ENCODE measurements around the gene ZBTB17.
"Not testable (repeated sequence)": the region's sequence is repeated elsewhere in the genome, so short reads cannot be mapped to it uniquely, and the experiment has no call there.

ZBTB17 gene

DNA sequence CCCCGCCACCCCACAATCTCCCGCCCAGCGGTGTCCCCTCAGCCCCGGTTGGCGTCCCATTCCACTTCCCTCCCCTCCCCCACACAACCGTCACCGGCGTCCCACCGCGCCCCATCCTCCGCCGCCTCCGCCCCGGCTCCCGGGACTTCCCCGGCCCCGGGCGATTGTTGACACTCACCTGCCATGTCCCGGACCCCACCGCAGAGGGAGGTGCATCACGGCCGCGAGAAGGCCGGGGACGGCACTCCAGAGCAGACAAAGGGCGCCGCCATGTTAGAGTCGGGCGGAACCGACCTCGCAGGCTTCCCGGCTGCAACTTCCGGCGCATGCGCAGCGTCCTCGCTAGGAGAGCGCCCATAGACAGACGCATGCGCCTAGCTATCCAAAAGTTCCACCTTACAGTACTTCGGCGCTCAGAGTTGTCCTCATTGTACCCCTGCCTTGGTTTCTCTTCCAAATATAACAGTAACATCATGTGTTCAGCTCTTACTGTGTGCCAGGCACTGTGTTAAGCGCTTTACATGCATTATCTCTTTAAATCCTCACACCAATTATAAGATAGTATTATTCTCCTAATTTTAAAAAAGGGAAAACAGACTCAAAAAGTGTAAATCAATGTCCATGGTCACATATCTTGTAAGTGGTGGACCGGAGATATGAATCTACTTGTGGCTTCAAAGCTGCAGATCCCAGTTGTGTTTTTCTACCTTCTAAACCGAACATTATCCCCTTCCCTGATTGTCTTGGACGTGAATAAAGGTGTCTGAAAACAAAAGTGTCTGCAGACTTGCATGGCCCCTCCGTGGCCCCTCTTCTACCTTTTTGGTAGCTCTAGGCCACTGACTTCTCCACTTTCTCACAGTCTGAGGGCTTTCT is at the start of gene ZBTB17:
ZBTB17 (minus strand) TSS at position 297 of the 876 bp plus-strand sequence. CDS start 27,606 bp downstream, outside the sequence.
- peak; percentile 91 for DNase-seq

DNA sequence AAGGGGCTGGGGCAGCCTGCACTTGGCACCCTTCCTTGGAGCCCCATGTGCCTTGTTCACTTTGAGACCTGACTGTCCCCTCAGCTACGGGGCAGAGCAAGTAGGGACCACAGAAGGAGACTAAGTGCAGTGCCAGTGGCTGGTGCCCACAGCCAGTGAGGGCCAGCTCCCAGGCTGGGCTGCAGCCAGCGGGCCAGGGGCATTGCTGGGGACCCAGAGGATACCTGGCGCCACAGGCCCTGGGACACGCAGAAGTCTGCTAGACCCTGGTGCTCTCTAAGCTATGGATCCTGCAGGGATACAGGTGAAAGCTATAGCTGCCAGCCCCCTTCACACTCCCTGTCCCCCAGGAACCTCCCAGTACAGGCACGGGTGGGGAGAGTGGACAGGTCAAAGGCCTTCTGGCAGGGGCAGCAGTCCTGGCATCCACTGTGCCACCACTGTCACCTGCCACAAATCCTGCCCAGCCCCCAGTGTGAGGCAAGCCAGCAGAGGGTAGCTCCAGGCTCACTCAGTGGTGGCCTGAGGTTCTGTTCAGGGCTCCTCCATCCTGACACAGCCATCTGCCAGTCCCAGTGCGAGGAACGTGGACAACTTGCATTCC is 47.3 kb upstream of the ZBTB17 start:
- no peak for DNase-seq

DNA sequence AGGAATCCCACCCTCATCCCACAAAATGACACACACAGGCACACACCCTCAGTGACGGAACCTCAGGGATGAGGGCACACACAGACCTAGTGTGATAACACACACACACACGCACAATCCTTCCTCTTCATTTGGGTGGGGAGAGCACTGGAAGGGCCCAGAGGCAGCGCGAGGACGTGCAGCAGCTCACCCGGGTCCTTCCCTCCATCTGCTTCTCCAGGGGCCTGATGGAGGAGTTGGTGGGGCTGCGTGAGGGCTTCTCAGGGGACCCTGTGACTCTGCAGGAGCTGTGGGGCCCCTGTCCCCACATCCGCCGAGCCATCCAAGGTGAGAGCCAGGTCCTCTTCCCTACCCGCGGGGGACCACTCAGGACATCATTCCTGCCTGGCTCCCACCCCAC is 46.5 kb upstream of the ZBTB17 start:
- no peak for DNase-seq

DNA sequence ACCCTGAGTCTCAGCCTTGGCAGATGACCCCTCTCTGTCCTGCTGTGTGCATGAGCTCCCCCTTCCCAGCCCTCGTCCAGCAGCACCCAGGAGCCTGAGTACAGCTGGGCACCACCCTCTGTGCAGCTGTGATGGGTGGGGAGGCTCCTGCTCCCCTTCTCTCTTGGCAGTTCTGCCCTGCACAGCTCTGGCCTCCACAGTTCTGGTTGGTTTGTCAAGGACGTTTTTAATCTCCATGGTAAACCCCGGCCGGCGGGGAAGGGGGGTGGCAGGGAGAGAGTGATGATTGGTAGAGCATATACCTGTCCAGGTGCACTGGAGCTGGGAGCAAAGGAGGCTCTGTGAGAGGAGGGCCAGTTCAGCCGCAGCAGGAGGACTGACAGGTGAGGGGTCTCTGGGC is 45.8 kb upstream of the ZBTB17 start, which contains the start of gene CLCNKA:
CLCNKA (plus strand) TSS at position 356 of the 400 bp plus-strand sequence. CDS start 584 bp downstream, outside the sequence.
- no peak for DNase-seq

DNA sequence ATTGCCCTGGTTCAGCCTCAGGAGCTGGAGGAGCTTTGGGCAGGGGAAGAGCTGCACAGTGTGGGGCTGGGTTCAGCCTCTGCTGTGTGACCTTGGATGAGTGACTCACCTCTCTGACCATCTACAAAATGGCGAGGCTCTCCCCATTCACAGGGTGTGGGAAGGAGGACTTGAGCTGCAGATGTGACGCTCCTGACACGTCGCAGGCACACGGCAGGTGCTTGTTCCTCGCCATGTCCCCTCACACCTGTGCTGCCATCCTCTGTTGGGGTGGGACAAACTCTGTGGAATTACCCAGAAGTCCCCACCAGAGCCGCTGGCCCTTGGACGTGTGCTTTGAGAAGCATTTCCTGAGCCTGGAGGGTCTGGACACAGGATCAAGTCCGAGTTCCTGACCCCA is 45.0 kb upstream of the ZBTB17 start:
- not testable (repeated sequence) for DNase-seq

DNA sequence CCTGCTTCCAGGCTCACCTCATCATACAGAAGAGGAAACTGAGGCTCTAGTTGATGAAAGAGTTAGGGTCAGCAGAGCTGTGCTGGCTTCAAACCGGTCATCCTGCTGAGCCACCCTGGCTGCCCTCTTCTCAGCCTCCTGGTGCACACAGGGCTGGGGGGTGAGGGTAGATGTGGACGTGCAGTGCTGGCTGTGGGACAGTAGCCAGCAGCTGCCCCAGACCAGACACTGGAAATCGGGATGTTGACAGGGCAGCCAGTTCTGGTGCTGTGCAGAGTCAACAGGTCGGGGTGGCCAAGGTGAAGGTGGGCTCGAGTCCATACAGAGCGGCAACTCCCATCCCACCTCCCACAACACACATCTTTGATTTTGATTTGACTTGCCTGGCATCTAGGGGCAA is 44.4 kb upstream of the ZBTB17 start:
- DNase-seq: no peak

DNA sequence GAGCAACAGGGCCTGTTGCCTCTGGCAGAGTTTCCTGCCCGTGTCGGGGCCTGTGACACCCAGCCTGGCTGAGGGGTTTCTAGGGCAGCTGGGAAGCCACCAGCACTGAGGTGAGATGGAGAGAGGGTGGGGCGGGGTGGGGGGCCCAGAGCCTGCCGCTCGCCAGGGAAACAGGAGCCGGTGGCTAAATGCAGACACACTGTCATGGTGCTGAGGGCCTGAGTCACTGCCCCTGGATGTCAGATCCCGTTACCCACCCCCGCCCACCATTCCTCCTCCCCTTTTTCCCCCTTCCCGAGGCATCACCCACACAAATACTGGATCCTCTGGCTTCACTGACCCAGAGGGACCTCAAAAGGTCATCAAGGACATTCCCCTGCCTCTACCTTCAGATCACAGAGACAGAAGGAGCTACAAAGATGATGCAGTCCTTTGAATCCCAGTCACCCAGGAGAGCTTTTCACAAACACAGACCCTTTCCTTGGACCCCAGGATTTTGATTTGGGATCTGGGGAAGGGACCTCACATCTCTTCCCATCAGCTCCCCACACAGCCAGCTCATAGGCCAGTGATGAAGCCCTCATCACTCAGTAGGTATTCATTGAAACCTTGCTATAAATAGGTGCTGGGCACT is 43.9 kb upstream of the ZBTB17 start:
- DNase-seq: peak; percentile 67

DNA sequence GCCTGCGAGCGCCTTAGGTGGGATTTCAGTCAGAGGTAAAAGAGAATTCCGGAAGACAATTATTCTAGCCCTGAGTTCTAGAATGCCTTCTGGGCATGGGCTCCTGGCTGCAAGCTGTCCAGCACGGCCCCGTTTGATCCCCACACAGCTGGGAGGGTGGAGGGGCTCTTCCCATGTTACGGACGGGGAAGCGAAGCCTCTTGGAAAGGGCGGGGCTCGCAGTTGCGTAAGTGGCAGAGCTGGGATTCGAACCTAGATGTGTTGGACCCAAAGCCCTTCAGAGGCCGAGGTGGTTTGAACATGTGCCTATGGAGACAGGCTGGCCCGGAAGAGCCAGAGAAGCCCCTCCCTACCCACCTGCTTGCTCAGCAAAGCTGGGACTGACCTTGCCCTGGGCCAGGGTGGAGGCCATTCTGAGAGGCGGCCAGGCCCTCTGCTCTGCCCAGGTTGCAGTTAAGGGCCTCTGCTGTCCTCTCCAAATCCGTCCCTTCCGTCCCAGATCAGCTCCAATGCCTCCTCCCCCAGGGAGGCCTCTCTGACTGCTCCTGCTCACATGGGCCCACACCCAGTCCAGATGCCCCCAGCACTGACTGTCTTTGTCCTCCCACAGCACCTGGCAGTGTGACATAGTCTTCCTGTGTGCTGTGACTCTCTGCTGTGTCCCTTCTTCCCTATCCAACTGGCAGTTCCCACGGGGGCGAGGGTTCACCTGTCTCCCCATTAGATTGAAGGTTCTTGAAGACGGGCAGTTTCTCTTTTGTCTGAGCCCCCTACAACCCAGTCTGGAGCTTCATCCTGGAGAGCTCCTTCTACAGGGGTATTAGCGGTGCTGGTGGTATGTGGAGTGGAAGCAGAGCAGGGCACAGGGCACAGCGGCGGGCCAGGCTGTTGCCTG is 43.1 kb upstream of the ZBTB17 start:
- no peak for DNase-seq

DNA sequence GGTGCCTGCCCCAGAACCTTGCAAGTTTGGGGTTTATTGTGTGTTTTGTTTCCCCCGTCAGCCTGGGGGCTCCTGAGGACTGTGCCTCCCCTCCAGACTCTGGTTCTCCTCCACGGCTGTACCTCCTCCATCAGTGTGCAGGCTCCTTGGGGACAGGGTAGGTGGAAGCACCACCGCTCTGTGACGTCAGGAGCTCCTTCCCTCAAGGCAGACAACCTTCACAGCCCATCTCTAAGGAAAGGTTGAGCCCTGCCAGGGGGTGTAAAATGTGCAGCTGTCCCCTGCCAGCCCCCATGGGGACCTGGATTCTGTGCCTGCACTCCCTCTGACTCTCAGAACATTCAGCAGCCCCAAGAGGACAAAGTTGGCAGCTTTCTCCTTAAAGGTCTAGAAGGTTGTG is 42.4 kb upstream of the ZBTB17 start:
- DNase-seq: no peak

DNA sequence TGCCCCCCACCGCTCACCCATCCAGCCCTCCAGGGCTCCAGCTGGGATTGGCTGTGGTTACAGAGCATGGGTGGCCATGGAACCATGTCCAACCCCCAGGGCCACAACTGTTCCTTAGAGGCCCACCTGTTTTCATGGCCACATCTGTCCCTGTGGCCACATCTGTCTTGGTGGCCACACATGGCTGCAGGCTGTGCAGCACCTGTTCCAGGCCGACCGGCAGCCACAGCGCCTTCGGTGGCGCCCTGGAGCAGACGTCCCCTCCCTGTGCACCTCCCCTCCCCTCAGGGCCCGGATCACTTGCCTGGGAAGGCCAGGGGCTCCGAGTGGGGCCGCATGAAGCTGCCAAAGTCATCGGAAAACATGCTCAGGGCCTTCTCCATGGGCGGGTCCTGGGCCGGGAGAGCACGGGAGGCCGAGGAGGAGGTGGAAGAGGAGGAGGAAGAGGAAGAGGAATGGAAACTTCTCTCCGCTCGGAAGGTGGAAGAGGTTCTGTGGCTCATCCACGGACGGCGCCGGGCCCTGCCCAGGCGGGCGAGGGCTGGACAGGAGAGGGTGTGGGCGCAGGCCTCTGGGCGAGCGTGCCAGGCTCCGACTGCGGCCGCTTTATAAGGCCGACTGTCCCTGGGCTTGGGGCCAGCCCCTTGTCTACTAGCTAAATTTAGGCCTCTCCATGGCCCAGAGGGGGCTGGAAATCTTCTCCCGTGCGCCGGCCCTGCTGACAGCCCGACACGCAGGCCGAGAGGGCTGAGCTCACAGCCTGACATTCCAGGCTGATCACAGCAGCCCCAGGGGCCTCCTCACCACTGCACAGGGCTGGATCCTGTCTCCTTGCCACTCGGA is 41.8 kb upstream of the ZBTB17 start, which contains the start of gene HSPB7:
HSPB7 (minus strand) TSS at position 583 of the 843 bp plus-strand sequence; CDS start at position 503, 80 bp downstream.
- DNase-seq: peak; percentile 76

DNA sequence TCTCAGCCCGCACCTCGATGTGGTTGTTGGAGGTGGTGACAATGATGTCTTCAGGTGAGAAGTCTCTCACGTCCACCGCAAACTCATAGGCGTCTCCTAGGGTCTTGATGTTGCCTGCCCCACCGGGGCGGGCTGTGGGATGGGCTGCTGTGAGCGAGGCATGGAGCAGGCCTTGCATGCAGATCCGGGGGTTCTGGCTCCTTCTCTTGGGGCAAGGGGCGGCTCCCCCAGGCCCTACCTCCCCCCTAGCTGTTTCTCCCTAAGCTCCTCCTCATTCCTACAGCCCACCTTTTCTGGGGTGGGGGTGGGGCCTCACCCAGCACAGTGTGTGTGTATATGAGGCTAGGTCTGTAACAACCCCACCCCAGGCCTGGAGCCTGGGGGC is 41.2 kb upstream of the ZBTB17 start:
- no peak for DNase-seq

DNA sequence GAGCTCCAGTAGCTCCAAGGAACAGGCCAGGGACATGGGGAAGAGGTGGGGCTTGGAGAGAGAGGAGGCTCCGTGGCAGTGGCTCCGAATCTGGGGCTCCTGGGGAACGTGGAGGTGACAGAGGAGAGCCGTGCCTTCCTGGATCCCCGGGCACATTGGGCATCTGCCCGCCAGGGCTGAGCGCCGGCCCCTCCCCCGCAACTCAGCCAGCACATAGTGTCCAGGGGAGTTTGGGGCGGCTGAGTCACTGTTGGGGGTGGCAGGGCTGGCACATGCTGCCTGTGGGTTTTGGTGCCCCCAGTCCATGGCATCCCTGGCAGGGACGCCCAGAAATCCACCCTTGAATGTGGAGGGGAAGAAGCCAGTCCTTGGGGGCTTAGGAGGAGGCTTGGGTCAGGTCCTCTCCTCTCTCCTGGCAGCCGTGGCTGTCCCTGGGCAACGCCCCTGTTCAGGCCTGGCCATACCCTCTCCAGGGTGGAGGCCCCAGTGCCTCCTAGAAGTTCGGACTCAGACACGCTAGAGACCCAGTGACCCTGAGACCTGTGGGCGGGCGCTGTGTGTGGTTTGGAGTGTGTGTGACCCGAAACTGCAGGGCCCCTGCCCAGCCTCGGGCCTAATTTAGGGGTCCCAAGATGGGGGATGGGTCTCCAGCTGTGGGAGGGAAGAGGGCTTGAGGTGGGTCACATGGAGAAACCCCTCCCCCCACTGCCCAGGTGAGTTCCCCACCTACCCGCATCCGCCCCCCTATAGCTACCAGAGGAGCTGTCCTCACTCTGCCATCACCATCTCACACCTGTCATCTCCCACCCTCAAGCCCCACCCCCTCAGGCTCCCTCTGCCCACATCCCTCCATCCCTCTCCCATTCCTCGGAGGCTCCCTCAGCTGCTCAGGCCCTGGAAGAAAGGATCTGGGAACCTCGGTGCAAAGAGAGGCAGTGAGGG is 40.3 kb upstream of the ZBTB17 start:
- DNase-seq: no peak

DNA sequence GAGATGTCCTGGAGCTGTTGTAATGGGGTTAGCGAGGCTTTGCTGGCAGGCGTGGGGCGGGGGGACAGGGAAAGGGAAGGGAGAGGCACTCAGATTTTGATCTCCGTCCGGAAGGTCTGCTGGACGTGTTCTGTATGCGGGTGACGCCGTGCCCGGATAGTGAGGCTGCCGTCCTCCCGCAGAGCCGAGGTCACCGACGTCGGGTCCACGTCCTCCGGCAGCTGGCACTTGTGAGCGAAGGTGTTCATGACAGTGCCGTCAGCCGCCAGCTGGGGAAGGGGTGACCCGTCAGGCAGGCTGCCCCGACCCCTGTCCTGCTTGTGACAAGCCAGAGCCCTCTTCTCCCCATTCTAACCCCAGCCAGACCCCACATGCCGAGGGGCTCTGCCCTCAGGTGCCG is 39.6 kb upstream of the ZBTB17 start:
- DNase-seq: no peak

DNA sequence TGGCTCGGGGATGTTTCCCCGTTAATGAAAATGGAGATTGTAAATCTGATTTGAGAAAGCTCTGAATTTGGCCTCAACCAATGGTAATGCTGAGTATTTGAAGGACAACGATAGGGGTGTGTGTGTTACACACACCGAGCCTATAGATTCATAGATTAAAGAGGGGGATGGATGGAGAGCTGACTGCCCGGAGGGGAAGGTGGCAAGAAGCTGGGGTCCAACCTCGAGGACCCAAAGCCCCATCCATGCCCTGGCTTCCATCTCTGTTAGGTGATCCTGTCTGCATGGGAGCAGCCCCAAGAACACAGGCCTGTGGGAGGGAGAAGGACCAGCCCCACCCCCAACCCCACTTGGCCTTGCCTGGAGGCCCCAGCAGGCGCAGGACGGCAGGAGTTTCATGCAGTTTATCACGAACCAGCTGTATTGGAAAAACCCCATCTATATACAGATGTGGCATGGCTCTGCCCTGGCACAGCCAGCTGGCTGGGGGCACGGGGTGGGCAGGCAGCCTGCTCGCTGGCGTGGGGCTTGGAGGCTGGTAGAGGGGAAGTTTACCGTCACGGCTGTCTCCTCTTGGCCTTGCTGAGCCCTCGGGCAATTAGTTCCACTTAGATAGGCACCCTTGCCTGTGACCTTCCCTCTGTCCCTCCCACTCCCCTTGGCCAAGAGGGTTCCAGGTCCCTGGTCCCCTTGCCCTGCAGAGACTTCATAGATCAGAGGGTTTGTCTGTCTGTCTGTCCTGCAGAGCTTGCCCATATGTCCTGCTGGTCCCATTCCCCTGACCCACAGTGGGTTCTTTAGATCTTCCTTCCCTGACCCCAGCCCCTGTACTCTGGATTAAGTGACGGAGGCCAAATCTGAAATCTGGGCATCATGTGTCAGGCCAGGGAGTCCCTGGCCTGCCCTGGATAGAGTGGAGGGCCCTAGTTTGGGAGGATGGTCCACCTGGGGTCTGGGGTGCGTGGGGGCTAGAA is 38.9 kb upstream of the ZBTB17 start:
- DNase-seq: peak; percentile 52

DNA sequence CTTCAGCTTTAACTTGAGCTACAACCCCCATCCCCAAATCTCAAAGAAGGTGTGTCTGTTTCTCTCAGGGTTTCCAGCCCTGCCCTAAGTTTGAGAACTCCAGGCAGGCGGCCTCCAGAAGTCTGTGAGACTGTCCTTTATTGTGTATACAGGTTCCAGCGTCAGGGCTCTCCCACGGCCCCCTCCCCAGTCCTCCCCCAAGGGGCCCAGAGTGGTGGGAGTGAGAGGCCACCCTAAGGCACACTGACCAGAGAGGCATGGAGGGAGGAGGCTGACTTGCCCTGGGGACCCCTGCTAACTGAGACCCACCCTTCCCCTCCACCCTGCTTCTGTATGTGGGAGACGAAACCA is 38.0 kb upstream of the ZBTB17 start:
- no peak for DNase-seq

DNA sequence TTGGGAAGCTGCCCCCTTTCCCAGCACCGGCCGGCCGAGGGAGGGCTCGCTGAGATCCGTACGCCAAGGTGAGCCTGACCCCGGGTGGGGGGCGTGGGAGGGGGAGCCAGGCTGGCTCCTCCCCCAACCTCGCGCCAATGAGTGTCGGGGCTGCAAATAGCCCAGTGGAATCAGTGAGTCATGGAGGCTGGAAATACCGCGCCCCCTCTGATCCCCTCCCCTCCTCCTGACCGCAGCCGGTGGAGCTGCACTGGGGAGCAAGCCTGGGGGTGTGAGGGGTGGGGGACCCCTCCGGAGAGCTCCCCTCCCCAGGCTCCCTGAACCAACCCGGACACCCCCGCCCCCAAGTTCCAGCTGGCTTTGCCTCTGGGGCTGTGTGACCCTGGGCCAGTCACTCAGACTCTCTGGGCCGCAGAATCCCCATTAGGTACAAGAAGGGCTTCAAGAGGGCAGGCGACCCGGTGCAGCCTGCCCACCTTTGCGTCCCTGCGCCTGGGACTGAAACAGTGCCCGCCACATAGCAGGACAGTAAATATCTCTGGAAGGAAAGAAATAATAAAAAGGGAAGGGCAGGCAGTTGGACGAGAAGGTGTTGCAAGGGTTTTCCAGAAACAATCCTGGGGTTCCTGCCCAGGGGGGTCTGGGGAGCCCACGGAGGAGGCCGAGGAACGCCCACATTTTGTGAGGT is 37.5 kb upstream of the ZBTB17 start:
- DNase-seq: peak; percentile 89

DNA sequence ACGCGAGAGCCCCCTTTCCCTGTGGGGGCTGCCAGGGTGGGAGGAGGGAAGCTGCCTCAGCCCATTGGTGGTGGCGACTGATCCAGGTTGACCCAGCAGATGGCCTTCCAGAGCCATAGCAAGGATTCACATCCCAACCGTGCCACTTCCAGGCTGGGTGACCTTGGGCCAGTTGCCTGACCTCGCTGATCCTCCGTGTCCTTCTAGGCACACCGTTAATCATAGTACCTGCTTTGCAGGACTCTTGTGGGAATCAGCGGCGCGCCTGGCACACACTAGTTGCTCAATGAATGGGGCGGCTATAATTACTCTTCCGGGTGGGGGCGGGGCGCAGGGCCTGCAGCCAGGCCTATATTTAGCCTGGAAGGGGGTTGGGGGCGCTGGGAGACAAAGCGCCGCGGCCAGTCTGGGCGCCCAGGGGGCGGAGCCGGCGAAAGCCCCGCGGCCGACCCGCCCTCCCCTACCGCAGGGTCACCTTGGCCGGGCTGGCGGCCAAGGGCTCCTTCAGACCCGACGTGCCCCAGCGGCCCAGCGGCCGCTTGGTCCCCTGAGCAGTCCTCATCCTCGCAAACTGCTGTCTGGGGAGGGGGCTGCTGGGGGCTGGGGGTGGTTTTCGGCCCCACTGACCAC is 36.8 kb upstream of the ZBTB17 start:
- peak; percentile 87 for DNase-seq

DNA sequence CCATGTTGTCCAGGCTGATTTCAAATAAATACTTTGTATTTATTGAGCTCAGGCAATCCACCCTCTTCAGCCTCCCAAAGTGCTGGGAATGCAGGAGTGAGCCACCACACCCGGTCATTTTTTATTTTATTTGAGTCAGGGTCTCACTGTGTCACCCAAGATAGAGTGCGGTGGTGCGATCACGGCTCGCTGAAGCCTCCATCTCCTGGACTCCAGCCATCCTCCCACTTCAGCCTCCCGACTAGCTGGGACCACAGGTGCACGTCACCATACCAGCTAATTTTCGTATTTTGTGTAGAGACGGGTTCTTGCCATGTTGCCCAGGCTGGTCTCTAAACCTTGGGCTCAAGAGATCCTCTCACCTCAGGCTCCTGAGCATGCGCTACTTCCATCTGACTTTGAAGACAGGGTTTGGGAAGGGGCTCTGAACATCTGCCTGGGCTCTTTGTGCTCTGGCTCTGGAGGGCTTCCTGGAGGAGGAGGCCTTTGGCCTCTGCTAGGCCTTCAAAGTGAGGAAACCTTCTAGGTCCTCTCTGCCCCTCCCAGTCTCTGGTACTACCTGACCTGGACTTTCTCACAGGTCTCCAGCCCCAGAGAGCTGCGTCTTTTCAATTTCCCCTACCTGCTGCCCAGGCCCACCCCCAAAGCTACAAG is 36.2 kb upstream of the ZBTB17 start:
- no peak for DNase-seq

Data from fibroblast of skin of right biceps (primary cell).